OCI-LY7 (cell line): Measurements from ENCODE around the gene ESAM. TPM values are rescaled to one million over a fixed set of nuclear protein-coding genes. Genes with fewer than 3 reads are reported as not detected.

ENCODE experiments used
- BruUV-seq: library from RNA; stranded (reverse); fragments of 400-500 nt; replicated peaks from 2 replicates; lab custom pipeline; 2021; lab: Mats Ljungman, UMichigan
- CTCF ChIA-PET: fragments of 300-600 bp; sonication (Branson Sonifier 250); formaldehyde crosslinking; loops from one replicate; lab custom pipeline; 2022; ENCODE audit warnings: antibody characterized with exemption; ENCODE audit not compliant: unreplicated experiment; lab: Charles Lee
- POLR2A ChIA-PET: fragments of 300-600 bp; sonication (Branson Sonifier 250); formaldehyde crosslinking; loops from one replicate; lab custom pipeline; 2022; ENCODE audit warnings: antibody characterized with exemption; lab: Charles Lee
- DNase-seq: peaks from one replicate; pipeline ENCODE4 v3.0.0-alpha.2; 2015; ENCODE audit warnings: low spot score
- H2AFZ ChIP-seq: fragments of 200-600 bp; sonication (generic), shearing (Covaris generic); 2 replicates; pipeline ENCODE4 v1.6.1; 2014; ENCODE audit warnings: mild to moderate bottlenecking, antibody characterized with exemption, low read length, moderate library complexity
- H3K27ac ChIP-seq: fragments of 200-600 bp; sonication (generic); 2 replicates; pipeline ENCODE4 v1.5.1; 2014; ENCODE audit warnings: mixed run types, low read depth, mild to moderate bottlenecking, moderate library complexity, low read length, inconsistent platforms; ENCODE audit not compliant: poor library complexity, severe bottlenecking
- H3K36me3 ChIP-seq: fragments of 200-600 bp; sonication (generic); 2 replicates; pipeline ENCODE4 v1.6.1; 2014; ENCODE audit warnings: mild to moderate bottlenecking, antibody characterized with exemption, low read length, moderate library complexity, mixed read lengths; ENCODE audit not compliant: insufficient read depth
- H3K4me1 ChIP-seq: fragments of 200-600 bp; sonication (generic); 2 replicates; pipeline ENCODE4 v1.5.1; 2014; ENCODE audit warnings: mild to moderate bottlenecking, low read length; ENCODE audit not compliant: insufficient read depth, poor library complexity, severe bottlenecking
- H3K4me2 ChIP-seq: fragments of 200-600 bp; sonication (generic); 2 replicates; pipeline ENCODE4 v1.6.1; 2014; ENCODE audit warnings: mild to moderate bottlenecking, low read length
- H3K4me3 ChIP-seq: fragments of 200-600 bp; sonication (generic); 2 replicates; pipeline ENCODE4 v1.5.1; 2014; ENCODE audit warnings: mild to moderate bottlenecking, low read depth, low read length; ENCODE audit not compliant: poor library complexity, severe bottlenecking
- H3K79me2 ChIP-seq: fragments of 200-600 bp; sonication (generic); 2 replicates; pipeline ENCODE4 v1.6.1; 2016; ENCODE audit warnings: low read depth, mild to moderate bottlenecking, low read length, moderate library complexity, mixed read lengths; ENCODE audit not compliant: insufficient read depth
- H3K9me2 ChIP-seq: fragments of 200-600 bp; sonication (generic); 2 replicates; pipeline ENCODE4 v1.6.1; 2016; ENCODE audit warnings: mild to moderate bottlenecking, low read length, mixed read lengths; ENCODE audit not compliant: insufficient read depth
- H3K9me3 ChIP-seq: fragments of 200-600 bp; sonication (generic); 2 replicates; pipeline ENCODE4 v1.6.1; 2014; ENCODE audit warnings: mild to moderate bottlenecking, mixed run types, low read length, mixed read lengths
- H4K20me1 ChIP-seq: fragments of 200-600 bp; sonication (generic); 2 replicates; pipeline ENCODE4 v1.6.1; 2014; ENCODE audit warnings: mild to moderate bottlenecking, antibody characterized with exemption, low read length, moderate library complexity, mixed read lengths; ENCODE audit not compliant: insufficient read depth
- CTCF ChIP-seq: fragments of 200-600 bp; sonication (generic); conservative IDR thresholded peaks from 2 replicates; pipeline ENCODE4 v1.5.1; 2014; ENCODE audit warnings: mild to moderate bottlenecking, antibody characterized with exemption, low read length, moderate library complexity, mixed read lengths
- EZH2phosphoT487 ChIP-seq: fragments of 200-600 bp; sonication (generic); IDR thresholded peaks from 2 replicates; pipeline ENCODE4 v1.6.1; 2018; ENCODE audit warnings: low read depth, borderline replicate concordance, mild to moderate bottlenecking, mixed run types, antibody characterized with exemption, low read length, moderate library complexity, mixed read lengths
- intact Hi-C: fragments of 100-400 bp; cut with micrococcal nuclease; formaldehyde crosslinking; loops from one replicate; pipeline ENCODE4 v1.10.0; 2022; ENCODE audit not compliant: unreplicated experiment
- total RNA-seq, 2 experiments: library from RNA; depleted of rRNA in 1 of 2; stranded (reverse); fragments of >200 nt in 1 of 2; shearing (Covaris generic) in 1 of 2; gene quantifications; 2 replicates each; pipeline ENCODE4 v1.2.3, GENCODE V29; 2014 to 2022

ESAM gene
- total RNA-seq, 2 experiments from 2014 or later: 0.35 to 0.49 TPM

DNA sequence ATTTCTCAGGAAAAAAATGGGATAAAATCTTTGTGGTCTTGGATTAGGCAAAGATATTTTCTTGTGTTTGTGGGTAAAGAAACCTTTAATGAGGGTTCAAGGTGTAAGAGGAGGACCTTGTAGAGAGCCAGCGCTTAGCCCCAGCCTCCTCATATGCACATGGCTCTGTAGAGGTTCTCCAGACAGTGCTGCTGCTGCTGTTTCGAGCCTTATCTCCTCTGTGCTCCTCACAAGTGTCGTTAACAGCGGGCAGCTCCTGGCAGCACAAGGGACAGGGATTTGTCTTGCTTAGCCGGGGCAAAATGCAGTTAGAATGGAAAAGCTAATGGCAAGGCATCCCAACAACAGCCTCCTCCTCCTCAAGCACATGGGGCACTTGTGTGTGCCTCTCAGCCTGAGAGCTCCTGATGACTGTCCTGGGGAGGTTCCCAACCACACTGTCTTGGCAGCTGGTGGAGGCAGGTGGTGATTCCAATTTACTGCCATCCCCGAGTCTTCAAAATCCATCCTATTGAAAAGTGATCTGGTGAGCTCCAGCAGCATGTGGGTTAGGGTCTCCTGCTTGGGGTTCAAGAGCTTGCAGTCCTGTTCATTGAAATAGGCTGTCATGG is 45.7 kb upstream of the ESAM start:
- Histone ChIP-seq H3K27ac (no peak overlapping the region), H3K36me3 (no peaks in the 10 kb centered on the region), H4K20me1 (no peaks in the 10 kb centered on the region), H3K9me2 (no peaks in the 10 kb centered on the region), H2AFZ (no peak overlapping the region), H3K79me2 (no peaks in the 10 kb centered on the region), H3K9me3 (no peaks in the 10 kb centered on the region), H3K4me3 (no peak overlapping the region), H3K4me2 (no peak overlapping the region), H3K4me1 (no peaks in the 10 kb centered on the region)
- CTCF ChIA-PET: no interaction called here
- no peak for TF ChIP-seq CTCF
- no peak for TF ChIP-seq EZH2phosphoT487
- intact Hi-C loops: no loop called here
- POLR2A ChIA-PET: no interaction called here
- DNase-seq: no peak
- BruUV-seq: no TSS peak

- no peak for DNase-seq
- ChIA-PET CTCF (no interaction called here), POLR2A (interaction anchor here (0.9 kb wide), 1 partner anchor 14 kb away, joined by 3 read pairs; no protein-coding TSS in a partner anchor)
- intact Hi-C loops: no loop called here
- BruUV-seq: no TSS peak
- Histone ChIP-seq H3K9me3 (no peaks in the 10 kb centered on the region), H2AFZ (no peak overlapping the region), H3K36me3 (no peaks in the 10 kb centered on the region), H3K4me3 (no peak overlapping the region), H4K20me1 (no peaks in the 10 kb centered on the region), H3K4me2 (no peak overlapping the region), H3K27ac (no peak overlapping the region), H3K4me1 (no peaks in the 10 kb centered on the region), H3K9me2 (no peaks in the 10 kb centered on the region), H3K79me2 (no peaks in the 10 kb centered on the region)
- TF ChIP-seq EZH2phosphoT487: no peak
- no peak for TF ChIP-seq CTCF
These were observed 45.1 kb upstream of the ESAM start for GRCh38 chr11:124807201-124807600.

DNA sequence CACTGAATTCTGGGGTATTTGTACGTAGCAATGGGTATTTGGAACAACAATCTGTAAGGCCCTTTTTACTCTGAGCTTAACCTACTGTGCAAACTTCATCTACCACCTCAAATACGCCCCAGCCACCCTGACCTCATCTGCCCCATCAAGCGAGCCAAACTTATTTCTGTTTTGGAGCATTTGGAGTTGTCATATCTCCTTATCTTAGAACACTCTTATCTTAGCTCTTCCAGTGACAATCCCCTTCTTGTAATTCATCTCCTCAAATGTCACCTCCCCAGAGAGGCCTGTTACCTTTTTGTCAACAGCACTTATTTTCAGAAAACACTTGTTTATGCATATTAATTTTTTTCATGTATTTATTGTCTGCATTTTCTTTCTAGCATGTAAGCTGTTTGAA is 42.8 kb upstream of the ESAM start:
- POLR2A ChIA-PET: interaction anchor here (0.9 to 1.1 kb wide), 2 partner anchors 10 to 389 kb away, joined by 3 read pairs; no protein-coding TSS in a partner anchor
- CTCF ChIA-PET: no interaction called here
- Histone ChIP-seq H3K9me2 (no peaks in the 10 kb centered on the region), H3K4me2 (no peak overlapping the region), H3K4me3 (no peak overlapping the region), H3K36me3 (no peaks in the 10 kb centered on the region), H3K79me2 (no peaks in the 10 kb centered on the region), H4K20me1 (no peaks in the 10 kb centered on the region), H3K9me3 (no peaks in the 10 kb centered on the region), H3K27ac (no peak overlapping the region), H2AFZ (no peak overlapping the region), H3K4me1 (peaks cover 11% of the 10 kb centered on the region)
- TF ChIP-seq CTCF (no peak), EZH2phosphoT487 (no peak)
- no TSS peak for BruUV-seq
- no peak for DNase-seq
- intact Hi-C loops: no loop called here
